OCI-LY7 (cell line): Measurements from ENCODE around the gene SYK.

Experiments used
- CTCF ChIP-seq: fragments of 200-600 bp; sonication (generic); conservative IDR thresholded peaks from 2 replicates; pipeline ENCODE4 v1.5.1; 2014; ENCODE audit warnings: mild to moderate bottlenecking, antibody characterized with exemption, low read length, moderate library complexity, mixed read lengths
- EZH2phosphoT487 ChIP-seq: fragments of 200-600 bp; sonication (generic); IDR thresholded peaks from 2 replicates; pipeline ENCODE4 v1.6.1; 2018; ENCODE audit warnings: low read depth, borderline replicate concordance, mild to moderate bottlenecking, mixed run types, antibody characterized with exemption, low read length, moderate library complexity, mixed read lengths

GRCh38 chr9:90906316-90907055 is 104.9 kb downstream of the SYK start:
- TF ChIP-seq CTCF = no peak
- TF ChIP-seq EZH2phosphoT487 = no peak
